Breast epithelium (tissue), 3 donors: ENCODE measurements around the gene PDLIM5.

Source experiments
- CTCF ChIP-seq, 3 donors: fragments of 450-650 bp; IDR thresholded peaks; one replicate each; pipeline ENCODE4 v1.5.1; 2016 to 2017; ENCODE audit warnings: antibody characterized with exemption in 3 of 3, mild to moderate bottlenecking in 3 of 3, moderate library complexity in 3 of 3
- POLR2AphosphoS5 ChIP-seq, 3 donors: sonication (generic); formaldehyde crosslinking; IDR thresholded peaks; one replicate each; pipeline ENCODE4 v1.6.1; 2017; ENCODE audit warnings: antibody characterized with exemption in 3 of 3

GRCh38 chr4:94415448-94415847 is 36.3 kb upstream of the PDLIM5 start:
- TF ChIP-seq POLR2AphosphoS5 (IDR thresholded peaks at IDR 0.05) (no peak), CTCF (IDR thresholded peaks at IDR 0.05) (no peak)
